ENCODE measurements around the gene MRPL44.

- TF ChIP-seq E2F5 (CRISPR knock-in tag; conservative IDR thresholded peaks at IDR 0.05) (no peak), CBX2 (IDR thresholded peaks at IDR 0.05; ENCODE audit: low read depth, low read length) (no peak), CBX2 (CRISPR knock-in tag; IDR thresholded peaks at IDR 0.05; ENCODE audit: low read depth) (no peak), CTCF (CRISPR knock-in tag; IDR thresholded peaks at IDR 0.05) (no peak)
- TF ChIP-seq, protein P1, sequence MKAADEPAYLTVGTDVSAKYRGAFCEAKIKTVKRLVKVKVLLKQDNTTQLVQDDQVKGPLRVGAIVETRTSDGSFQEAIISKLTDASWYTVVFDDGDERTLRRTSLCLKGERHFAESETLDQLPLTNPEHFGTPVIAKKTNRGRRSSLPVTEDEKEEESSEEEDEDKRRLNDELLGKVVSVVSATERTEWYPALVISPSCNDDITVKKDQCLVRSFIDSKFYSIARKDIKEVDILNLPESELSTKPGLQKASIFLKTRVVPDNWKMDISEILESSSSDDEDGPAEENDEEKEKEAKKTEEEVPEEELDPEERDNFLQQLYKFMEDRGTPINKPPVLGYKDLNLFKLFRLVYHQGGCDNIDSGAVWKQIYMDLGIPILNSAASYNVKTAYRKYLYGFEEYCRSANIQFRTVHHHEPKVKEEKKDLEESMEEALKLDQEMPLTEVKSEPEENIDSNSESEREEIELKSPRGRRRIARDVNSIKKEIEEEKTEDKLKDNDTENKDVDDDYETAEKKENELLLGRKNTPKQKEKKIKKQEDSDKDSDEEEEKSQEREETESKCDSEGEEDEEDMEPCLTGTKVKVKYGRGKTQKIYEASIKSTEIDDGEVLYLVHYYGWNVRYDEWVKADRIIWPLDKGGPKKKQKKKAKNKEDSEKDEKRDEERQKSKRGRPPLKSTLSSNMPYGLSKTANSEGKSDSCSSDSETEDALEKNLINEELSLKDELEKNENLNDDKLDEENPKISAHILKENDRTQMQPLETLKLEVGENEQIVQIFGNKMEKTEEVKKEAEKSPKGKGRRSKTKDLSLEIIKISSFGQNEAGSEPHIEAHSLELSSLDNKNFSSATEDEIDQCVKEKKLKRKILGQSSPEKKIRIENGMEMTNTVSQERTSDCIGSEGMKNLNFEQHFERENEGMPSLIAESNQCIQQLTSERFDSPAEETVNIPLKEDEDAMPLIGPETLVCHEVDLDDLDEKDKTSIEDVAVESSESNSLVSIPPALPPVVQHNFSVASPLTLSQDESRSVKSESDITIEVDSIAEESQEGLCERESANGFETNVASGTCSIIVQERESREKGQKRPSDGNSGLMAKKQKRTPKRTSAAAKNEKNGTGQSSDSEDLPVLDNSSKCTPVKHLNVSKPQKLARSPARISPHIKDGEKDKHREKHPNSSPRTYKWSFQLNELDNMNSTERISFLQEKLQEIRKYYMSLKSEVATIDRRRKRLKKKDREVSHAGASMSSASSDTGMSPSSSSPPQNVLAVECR (CRISPR knock-in tag; IDR thresholded peaks at IDR 0.05; ENCODE audit: borderline replicate concordance): no peak
Observed at GRCh38 chr2:223937535-223937934, 19.7 kb upstream of the MRPL44 start.

Data from HepG2 (cell line).